Fibroblast of lung (primary cell): ENCODE results near the gene DLL4. TPM values are rescaled to one million over a fixed set of nuclear protein-coding genes. Genes with fewer than 3 reads are reported as not detected.

Experiments used
- DNase-seq, 2 donors: peaks; one replicate each; pipeline versions ENCODE4 v3.0.0 to v3.0.0-alpha.2; 2010; ENCODE audit warnings: low read depth in 2 of 2
- H2AFZ ChIP-seq: 2 replicates; pipeline ENCODE4 v1.5.1; 2012; ENCODE audit warnings: low read length, control low read depth, inconsistent platforms
- H3K27ac ChIP-seq: 2 replicates; pipeline ENCODE4 v1.5.1; 2011; ENCODE audit warnings: low read length, control low read depth; ENCODE audit not compliant: insufficient read depth
- H3K27me3 ChIP-seq: 2 replicates; pipeline ENCODE4 v1.5.1; 2011; ENCODE audit warnings: mild to moderate bottlenecking, low read length; ENCODE audit not compliant: control insufficient read depth, insufficient read depth
- H3K36me3 ChIP-seq: 2 replicates; pipeline ENCODE4 v1.5.1; 2011; ENCODE audit warnings: low read length; ENCODE audit not compliant: control insufficient read depth, insufficient read depth
- H3K4me1 ChIP-seq: 2 replicates; pipeline ENCODE4 v1.5.1; 2011; ENCODE audit warnings: low read length; ENCODE audit not compliant: control insufficient read depth, insufficient read depth; ENCODE audit errors: extremely low read depth
- H3K4me2 ChIP-seq: 2 replicates; pipeline ENCODE4 v1.5.1; 2011; ENCODE audit warnings: low read length, control low read depth; ENCODE audit not compliant: insufficient read depth; ENCODE audit errors: extremely low read depth
- H3K4me3 ChIP-seq, 4 experiments: fragments of 200-600 bp in 1 of 4; sonication (generic) in 1 of 4; replicated peaks in 1 of 4; 2 replicates each; pipeline ENCODE4 v1.5.1; 2011 to 2016; ENCODE audit warnings: low read length in 4 of 4, low read depth in 3 of 4, mild to moderate bottlenecking in 3 of 4, control low read depth in 2 of 4, inconsistent platforms in 1 of 4, mixed read lengths in 1 of 4; ENCODE audit not compliant: insufficient read depth in 1 of 4; ENCODE audit errors: control extremely low read depth in 1 of 4
- H3K79me2 ChIP-seq: 2 replicates; pipeline ENCODE4 v1.5.1; 2012; ENCODE audit warnings: mild to moderate bottlenecking, low read length, inconsistent platforms; ENCODE audit not compliant: control insufficient read depth, insufficient read depth
- H3K9ac ChIP-seq: 2 replicates; pipeline ENCODE4 v1.5.1; 2011; ENCODE audit warnings: mild to moderate bottlenecking, low read length, control low read depth; ENCODE audit not compliant: insufficient read depth
- H3K9me3 ChIP-seq: 2 replicates; pipeline ENCODE4 v1.5.1; 2012; ENCODE audit warnings: low read depth, low read length; ENCODE audit not compliant: control insufficient read depth, insufficient read depth
- H4K20me1 ChIP-seq: 2 replicates; pipeline ENCODE4 v1.5.1; 2011; ENCODE audit warnings: low read length; ENCODE audit not compliant: control insufficient read depth, insufficient read depth; ENCODE audit errors: extremely low read depth
- EZH2 ChIP-seq: IDR thresholded peaks from 2 replicates; pipeline ENCODE4 v1.5.1; 2012; ENCODE audit warnings: low read length, control low read depth, mild to moderate bottlenecking; ENCODE audit errors: missing control alignments
- polyA plus RNA-seq, 2 donors: library from polyadenylated mRNA; depleted of rRNA in 1 of 2; stranded (reverse) in 1 of 2; unstranded in 1 of 2; fragments of >200 nt; gene quantifications; 2 replicates each; pipeline ENCODE4 v1.2.1, GENCODE V29; 2011 to 2012; ENCODE audit warnings: missing spikeins in 1 of 2
- total RNA-seq: library from RNA; depleted of rRNA; stranded (reverse); fragments of >200 nt; gene quantifications from 2 replicates; pipeline ENCODE4 v1.2.1, GENCODE V29; 2014
- TF ChIP-seq, protein P1 (sequence below), 2 donors: IDR thresholded peaks in 1 of 2; conservative IDR thresholded peaks in 1 of 2; 1 replicate in 1 of 2; 2 replicates in 1 of 2; pipeline ENCODE4 v1.5.1; 2011 to 2012; ENCODE audit warnings: low read length in 2 of 2, control low read depth in 1 of 2, inconsistent platforms in 1 of 2, low read depth in 1 of 2, mild to moderate bottlenecking in 1 of 2

Gene DLL4
- total and polyA plus RNA-seq, 2 donors (not counting 1 experiment from before 2014, with no cell fraction given) = under 0.01 to 0.18 TPM

DNA sequence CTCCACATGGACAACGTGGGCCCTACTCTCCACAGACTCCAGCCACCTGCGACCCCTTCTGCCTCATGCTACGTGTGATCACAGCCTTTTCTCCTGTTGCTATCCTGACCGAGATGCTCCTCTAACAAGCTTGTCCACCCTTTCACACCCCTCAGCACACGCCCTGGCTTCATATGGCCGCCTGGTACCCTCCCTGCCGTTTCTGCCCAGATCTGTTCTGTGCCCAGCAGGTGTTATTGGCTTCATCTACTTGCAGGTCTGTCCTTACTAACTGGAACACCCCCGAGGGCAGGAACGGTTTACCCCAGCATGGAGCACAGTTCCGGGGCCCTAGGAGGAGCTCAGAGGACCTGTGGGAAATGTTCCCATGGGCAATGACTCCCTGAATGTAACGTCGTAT is 34.1 kb downstream of the DLL4 start:
- DNase-seq = no peak
- no peaks in the 10 kb centered on the region for H3K27me3 ChIP-seq
- H3K27ac ChIP-seq = no peak overlapping the region
- H2AFZ ChIP-seq = no peak overlapping the region
- no peaks in the 10 kb centered on the region for H3K79me2 ChIP-seq
- H3K4me1 ChIP-seq = peaks cover 2% of the 10 kb centered on the region
- TF ChIP-seq, protein P1, sequence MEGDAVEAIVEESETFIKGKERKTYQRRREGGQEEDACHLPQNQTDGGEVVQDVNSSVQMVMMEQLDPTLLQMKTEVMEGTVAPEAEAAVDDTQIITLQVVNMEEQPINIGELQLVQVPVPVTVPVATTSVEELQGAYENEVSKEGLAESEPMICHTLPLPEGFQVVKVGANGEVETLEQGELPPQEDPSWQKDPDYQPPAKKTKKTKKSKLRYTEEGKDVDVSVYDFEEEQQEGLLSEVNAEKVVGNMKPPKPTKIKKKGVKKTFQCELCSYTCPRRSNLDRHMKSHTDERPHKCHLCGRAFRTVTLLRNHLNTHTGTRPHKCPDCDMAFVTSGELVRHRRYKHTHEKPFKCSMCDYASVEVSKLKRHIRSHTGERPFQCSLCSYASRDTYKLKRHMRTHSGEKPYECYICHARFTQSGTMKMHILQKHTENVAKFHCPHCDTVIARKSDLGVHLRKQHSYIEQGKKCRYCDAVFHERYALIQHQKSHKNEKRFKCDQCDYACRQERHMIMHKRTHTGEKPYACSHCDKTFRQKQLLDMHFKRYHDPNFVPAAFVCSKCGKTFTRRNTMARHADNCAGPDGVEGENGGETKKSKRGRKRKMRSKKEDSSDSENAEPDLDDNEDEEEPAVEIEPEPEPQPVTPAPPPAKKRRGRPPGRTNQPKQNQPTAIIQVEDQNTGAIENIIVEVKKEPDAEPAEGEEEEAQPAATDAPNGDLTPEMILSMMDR (conservative IDR thresholded peaks at IDR 0.05 in 1 of 2, IDR thresholded peaks at IDR 0.05 in 1 of 2; ENCODE audit: low read depth in 1 of 2, low read length in 2 of 2) = no peak
- TF ChIP-seq EZH2 = no peak
- no peak overlapping the region for H3K4me3 ChIP-seq
- no peaks in the 10 kb centered on the region for H3K9me3 ChIP-seq
- H3K9ac ChIP-seq = no peak overlapping the region
- H3K36me3 ChIP-seq = no peaks in the 10 kb centered on the region
- no peaks in the 10 kb centered on the region for H4K20me1 ChIP-seq
- H3K4me2 ChIP-seq = no peak overlapping the region

DNA sequence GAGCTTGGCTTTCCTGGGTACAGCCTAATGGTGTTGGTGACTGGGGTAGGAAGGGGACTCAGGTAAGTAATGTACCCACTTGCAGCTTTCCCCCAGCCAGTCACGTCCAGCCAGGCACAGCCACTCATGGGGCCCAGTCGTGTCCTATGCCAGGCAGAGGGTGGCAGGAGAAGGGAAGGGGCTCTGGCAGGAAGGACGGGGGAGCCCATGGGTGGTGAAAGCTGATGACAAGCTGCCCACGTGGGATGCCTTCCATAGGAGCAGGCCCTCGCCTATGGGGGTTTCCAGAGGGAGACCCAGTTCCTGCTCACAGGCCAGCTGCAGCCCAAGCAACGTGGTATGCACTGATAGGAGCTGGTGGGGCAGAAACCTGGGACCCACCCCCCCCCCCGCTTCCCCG is 34.9 kb downstream of the DLL4 start:
- TF ChIP-seq, protein P1 (conservative IDR thresholded peaks at IDR 0.05 in 1 of 2, IDR thresholded peaks at IDR 0.05 in 1 of 2; ENCODE audit: low read depth in 1 of 2, low read length in 2 of 2) = no peak
- no peak for TF ChIP-seq EZH2
- no peak overlapping the region for H3K4me2 ChIP-seq
- no peaks in the 10 kb centered on the region for H3K36me3 ChIP-seq
- no peak for DNase-seq
- no peaks in the 10 kb centered on the region for H3K9me3 ChIP-seq
- peaks cover 2% of the 10 kb centered on the region for H3K4me1 ChIP-seq
- no peaks in the 10 kb centered on the region for H4K20me1 ChIP-seq
- H3K4me3 ChIP-seq = no peak overlapping the region
- H3K79me2 ChIP-seq = no peaks in the 10 kb centered on the region
- no peaks in the 10 kb centered on the region for H3K27me3 ChIP-seq
- H3K27ac ChIP-seq = no peak overlapping the region
- no peak overlapping the region for H2AFZ ChIP-seq
- H3K9ac ChIP-seq = no peak overlapping the region

DNA sequence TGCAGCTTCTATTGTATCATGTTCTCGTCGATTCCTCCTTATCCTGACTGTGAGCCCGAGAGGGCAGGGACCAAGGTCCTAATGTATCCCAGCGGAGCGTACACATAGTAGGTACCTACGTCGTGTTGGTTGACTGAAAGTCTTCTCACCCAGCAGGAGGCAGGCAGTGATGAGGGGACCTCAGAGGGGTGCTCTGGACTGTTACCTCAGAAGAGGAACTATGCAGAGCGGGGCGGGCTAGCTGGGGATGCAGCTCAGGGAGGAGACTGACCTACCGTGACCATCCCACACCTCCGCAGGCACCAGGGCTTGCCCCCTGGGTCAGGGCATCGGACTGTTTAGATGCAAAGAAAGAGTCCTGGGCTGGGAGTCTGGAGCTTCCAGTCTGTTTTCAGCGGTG is 35.5 kb downstream of the DLL4 start:
- Histone ChIP-seq H3K27me3 (no peaks in the 10 kb centered on the region), H3K36me3 (no peaks in the 10 kb centered on the region), H3K4me3 (no peak overlapping the region), H3K4me1 (peaks cover 2% of the 10 kb centered on the region), H3K9ac (no peak overlapping the region), H3K4me2 (no peak overlapping the region), H3K79me2 (no peaks in the 10 kb centered on the region), H3K9me3 (no peaks in the 10 kb centered on the region), H2AFZ (no peak overlapping the region), H4K20me1 (no peaks in the 10 kb centered on the region), H3K27ac (no peak overlapping the region)
- TF ChIP-seq, protein P1 (conservative IDR thresholded peaks at IDR 0.05 in 1 of 2, IDR thresholded peaks at IDR 0.05 in 1 of 2; ENCODE audit: low read depth in 1 of 2, low read length in 2 of 2) = no peak
- no peak for TF ChIP-seq EZH2
- no peak for DNase-seq
